ENCODE results near the gene APMAP. TPM values are rescaled to one million over a fixed set of nuclear protein-coding genes. Genes with fewer than 3 reads are reported as not detected.

The APMAP gene
- total RNA-seq, result 10 to 100 TPM; 45.5 to 46.6 TPM

GRCh38 chr20:24992487-24993205, at the start of gene APMAP:
TSS of gene APMAP (minus strand) at chr20:24992751. CDS start at chr20:24992688, 63 bp downstream.
- DNase-seq, result peak; percentile 97

GRCh38 chr20:25041813-25042530, 49.4 kb upstream of the APMAP start:
- DNase-seq, result no peak
- intact Hi-C loops (cut with micrococcal nuclease), result loop anchor here (2.0 kb wide), 1 partner anchor 15 kb away; no protein-coding TSS in a partner anchor
- ChIA-PET CTCF (no interaction called here), POLR2A (no interaction called here)
- H3K36me3 Mint-ChIP-seq, result peaks cover 2% of the 10 kb centered on the region
- no peaks in the 10 kb centered on the region for H3K27me3 Mint-ChIP-seq
- H3K4me3 Mint-ChIP-seq, result no peak overlapping the region
- no peaks in the 10 kb centered on the region for H3K9me3 Mint-ChIP-seq
- H3K4me1 Mint-ChIP-seq (ENCODE audit: low read depth), result peaks cover 36% of the 10 kb centered on the region
- H3K27ac Mint-ChIP-seq, result peak overlapping the region; percentile 82

More at GRCh38 chr20:24992487-24993205, at the start of gene APMAP:
- peaks cover 3% of the 10 kb centered on the region for H3K36me3 Mint-ChIP-seq
- H3K27ac Mint-ChIP-seq, result peak within 1 kb of the TSS; percentile 87
- peaks cover 54% of the 10 kb centered on the region for H3K4me1 Mint-ChIP-seq (ENCODE audit: low read depth)
- ChIA-PET POLR2A (interaction anchor here (0.8 to 1.3 kb wide), 2 partner anchors 66 to 255 kb away, joined by 3 read pairs; partner anchors contain the start of gene ACSS1), CTCF (interaction anchor here (0.8 to 4.7 kb wide), 6 partner anchors 65 to 412 kb away, joined by 3 to 92 read pairs (median 12); partner anchors contain the start of gene ACSS1)
- H3K4me3 Mint-ChIP-seq, result peak within 1 kb of the TSS; percentile 95
- no peaks in the 10 kb centered on the region for H3K27me3 Mint-ChIP-seq
- intact Hi-C loops (cut with micrococcal nuclease), result loop anchor here (1.0 to 10.0 kb wide), 9 partner anchors 44 to 704 kb away; partner anchors contain the start of genes ABHD12, ACSS1, CST7 and ENTPD6
- H3K9me3 Mint-ChIP-seq, result no peaks in the 10 kb centered on the region

- POLR2A ChIA-PET, result no interaction called here
- Mint-ChIP-seq H3K36me3 (no peaks in the 10 kb centered on the region), H3K27me3 (no peaks in the 10 kb centered on the region), H3K4me3 (no peak overlapping the region), H3K9me3 (no peaks in the 10 kb centered on the region), H3K4me1 (ENCODE audit: low read depth) (peaks cover 51% of the 10 kb centered on the region), H3K27ac (peak overlapping the region; percentile 8)
- CTCF ChIA-PET, result no interaction called here
- DNase-seq, result no peak
- intact Hi-C loops (cut with micrococcal nuclease), result no loop called here
These were observed 47.9 kb upstream of the APMAP start for GRCh38 chr20:25040438-25040831.

GRCh38 chr20:25039697-25040437, 47.3 kb upstream of the APMAP start:
- H3K9me3 Mint-ChIP-seq, result no peaks in the 10 kb centered on the region
- no peak for DNase-seq
- intact Hi-C loops (cut with micrococcal nuclease), result no loop called here
- no peaks in the 10 kb centered on the region for H3K36me3 Mint-ChIP-seq
- POLR2A ChIA-PET, result no interaction called here
- H3K27me3 Mint-ChIP-seq, result no peaks in the 10 kb centered on the region
- no peak overlapping the region for H3K27ac Mint-ChIP-seq
- H3K4me1 Mint-ChIP-seq (ENCODE audit: low read depth), result peaks cover 51% of the 10 kb centered on the region
- CTCF ChIA-PET, result interaction anchor here (1.0 kb wide), 1 partner anchor 160 kb away, joined by 3 read pairs; no protein-coding TSS in a partner anchor
- H3K4me3 Mint-ChIP-seq, result no peak overlapping the region

- Mint-ChIP-seq H3K4me1 (ENCODE audit: low read depth) (peaks cover 51% of the 10 kb centered on the region), H3K27ac (no peak overlapping the region), H3K9me3 (no peaks in the 10 kb centered on the region), H3K4me3 (no peak overlapping the region), H3K36me3 (no peaks in the 10 kb centered on the region), H3K27me3 (no peaks in the 10 kb centered on the region)
- ChIA-PET POLR2A (no interaction called here), CTCF (interaction anchor here (1.0 kb wide), 1 partner anchor 161 kb away, joined by 3 read pairs; no protein-coding TSS in a partner anchor)
- intact Hi-C loops (cut with micrococcal nuclease), result no loop called here
- DNase-seq, result no peak
These were observed 46.1 kb upstream of the APMAP start for GRCh38 chr20:25038591-25039015.

GRCh38 chr20:25038103-25038410, 45.5 kb upstream of the APMAP start:
- peak overlapping the region; percentile 8 for H3K27ac Mint-ChIP-seq
- ChIA-PET POLR2A (no interaction called here), CTCF (no interaction called here)
- DNase-seq, result no peak
- H3K4me1 Mint-ChIP-seq (ENCODE audit: low read depth), result peaks cover 50% of the 10 kb centered on the region
- H3K4me3 Mint-ChIP-seq, result no peak overlapping the region
- intact Hi-C loops (cut with micrococcal nuclease), result no loop called here
- no peaks in the 10 kb centered on the region for H3K36me3 Mint-ChIP-seq
- no peaks in the 10 kb centered on the region for H3K27me3 Mint-ChIP-seq
- no peaks in the 10 kb centered on the region for H3K9me3 Mint-ChIP-seq

GRCh38 chr20:25037288-25038102, 44.9 kb upstream of the APMAP start:
- Mint-ChIP-seq H3K36me3 (no peaks in the 10 kb centered on the region), H3K27me3 (no peaks in the 10 kb centered on the region), H3K4me1 (ENCODE audit: low read depth) (peaks cover 44% of the 10 kb centered on the region), H3K4me3 (no peak overlapping the region), H3K27ac (peak overlapping the region; percentile 8), H3K9me3 (no peaks in the 10 kb centered on the region)
- intact Hi-C loops (cut with micrococcal nuclease), result no loop called here
- CTCF ChIA-PET, result interaction anchor here (1.2 to 1.3 kb wide), 2 partner anchors 141 to 361 kb away, joined by 4 to 6 read pairs; no protein-coding TSS in a partner anchor
- POLR2A ChIA-PET, result no interaction called here
- DNase-seq, result no peak

GRCh38 chr20:25036331-25036936, 43.9 kb upstream of the APMAP start:
- peaks cover 34% of the 10 kb centered on the region for H3K4me1 Mint-ChIP-seq (ENCODE audit: low read depth)
- no peaks in the 10 kb centered on the region for H3K27me3 Mint-ChIP-seq
- POLR2A ChIA-PET, result interaction anchor here (1.1 kb wide), 1 partner anchor 23 kb away, joined by 3 read pairs; no protein-coding TSS in a partner anchor
- no peak for DNase-seq
- H3K4me3 Mint-ChIP-seq, result peak overlapping the region; percentile 11
- CTCF ChIA-PET, result interaction anchor here (0.7 to 1.3 kb wide), 3 partner anchors 29 to 362 kb away, joined by 3 to 6 read pairs (median 4); no protein-coding TSS in a partner anchor
- no peaks in the 10 kb centered on the region for H3K36me3 Mint-ChIP-seq
- H3K27ac Mint-ChIP-seq, result no peak overlapping the region
- intact Hi-C loops (cut with micrococcal nuclease), result no loop called here
- H3K9me3 Mint-ChIP-seq, result no peaks in the 10 kb centered on the region

- Mint-ChIP-seq H3K4me1 (ENCODE audit: low read depth) (peaks cover 31% of the 10 kb centered on the region), H3K4me3 (peak overlapping the region; percentile 11), H3K36me3 (no peaks in the 10 kb centered on the region), H3K9me3 (no peaks in the 10 kb centered on the region), H3K27ac (peak overlapping the region; percentile 4), H3K27me3 (no peaks in the 10 kb centered on the region)
- intact Hi-C loops (cut with micrococcal nuclease), result no loop called here
- peak; percentile 35 for DNase-seq
- POLR2A ChIA-PET, result interaction anchor here (1.1 kb wide), 1 partner anchor 23 kb away, joined by 3 read pairs; no protein-coding TSS in a partner anchor
- CTCF ChIA-PET, result interaction anchor here (0.6 to 1.3 kb wide), 2 partner anchors 42 to 363 kb away, joined by 3 to 6 read pairs; no protein-coding TSS in a partner anchor
These were observed 43.4 kb upstream of the APMAP start for GRCh38 chr20:25035921-25036320.

- Mint-ChIP-seq H3K4me3 (no peak overlapping the region), H3K27me3 (no peaks in the 10 kb centered on the region), H3K27ac (no peak overlapping the region), H3K36me3 (peaks cover 2% of the 10 kb centered on the region), H3K9me3 (no peaks in the 10 kb centered on the region), H3K4me1 (ENCODE audit: low read depth) (peaks cover 31% of the 10 kb centered on the region)
- ChIA-PET CTCF (interaction anchor here (0.6 to 3.5 kb wide), 5 partner anchors 9 to 38 kb away, joined by 3 to 10 read pairs (median 5); no protein-coding TSS in a partner anchor), POLR2A (no interaction called here)
- intact Hi-C loops (cut with micrococcal nuclease), result no loop called here
- DNase-seq, result no peak
These were observed 41.4 kb upstream of the APMAP start for GRCh38 chr20:25033924-25034300.

Measured in activated CD4-positive, alpha-beta memory T cell treated with anti-CD3 and anti-CD28 coated beads for 36 hours (primary cell).